D341Med (cell line): ENCODE data around the gene KCP.

ENCODE experiments used
- DNase-seq: peaks from one replicate; pipeline ENCODE4 v3.0.0; 2012; ENCODE audit warnings: low spot score

KCP gene

GRCh38 chr7:128840326-128841170 is 70.0 kb downstream of the KCP start:
- no peak for DNase-seq

GRCh38 chr7:128839751-128840177 is 70.7 kb downstream of the KCP start:
- no peak for DNase-seq

DNA sequence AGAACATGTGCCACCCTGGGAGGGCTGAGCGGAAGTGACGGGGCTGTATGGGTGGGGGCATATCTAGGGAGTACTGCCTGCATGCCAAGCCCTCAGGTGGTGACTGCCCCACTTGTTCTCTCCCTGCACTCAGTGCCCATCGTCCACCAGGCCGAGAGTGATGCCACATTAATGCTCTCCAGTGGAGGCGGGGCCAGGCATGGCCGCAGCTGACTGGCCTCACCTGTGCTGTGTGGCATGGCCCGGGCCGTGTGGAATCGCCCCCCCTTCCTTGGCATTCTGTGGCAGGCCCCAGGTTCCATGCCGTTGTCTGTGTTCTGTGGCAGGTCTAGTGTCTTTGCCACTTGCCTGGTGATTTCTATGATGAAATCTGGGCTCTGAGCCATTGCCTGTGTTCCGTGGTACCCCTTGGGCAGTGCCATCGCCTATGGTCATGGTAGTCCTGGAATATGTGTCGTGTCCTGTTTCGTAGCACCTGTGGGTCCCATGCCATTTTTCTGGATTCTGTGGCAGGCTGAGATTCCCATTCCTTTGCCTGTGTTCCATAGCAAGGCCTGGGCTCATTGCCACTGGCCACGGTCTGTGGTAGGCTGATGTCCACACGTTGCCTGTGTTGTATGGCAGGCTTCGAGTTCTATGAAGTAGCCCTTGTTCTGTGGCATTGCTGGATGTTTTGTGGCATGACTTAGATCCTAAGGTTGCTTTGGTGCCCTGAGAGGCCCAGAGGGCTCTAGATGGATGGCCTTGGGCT is 71.4 kb downstream of the KCP start:
- no peak for DNase-seq

GRCh38 chr7:128838109-128838779 is 72.3 kb downstream of the KCP start:
- no peak for DNase-seq

- no peak for DNase-seq
Observed at GRCh38 chr7:128837521-128837921, 73.0 kb downstream of the KCP start.

DNA sequence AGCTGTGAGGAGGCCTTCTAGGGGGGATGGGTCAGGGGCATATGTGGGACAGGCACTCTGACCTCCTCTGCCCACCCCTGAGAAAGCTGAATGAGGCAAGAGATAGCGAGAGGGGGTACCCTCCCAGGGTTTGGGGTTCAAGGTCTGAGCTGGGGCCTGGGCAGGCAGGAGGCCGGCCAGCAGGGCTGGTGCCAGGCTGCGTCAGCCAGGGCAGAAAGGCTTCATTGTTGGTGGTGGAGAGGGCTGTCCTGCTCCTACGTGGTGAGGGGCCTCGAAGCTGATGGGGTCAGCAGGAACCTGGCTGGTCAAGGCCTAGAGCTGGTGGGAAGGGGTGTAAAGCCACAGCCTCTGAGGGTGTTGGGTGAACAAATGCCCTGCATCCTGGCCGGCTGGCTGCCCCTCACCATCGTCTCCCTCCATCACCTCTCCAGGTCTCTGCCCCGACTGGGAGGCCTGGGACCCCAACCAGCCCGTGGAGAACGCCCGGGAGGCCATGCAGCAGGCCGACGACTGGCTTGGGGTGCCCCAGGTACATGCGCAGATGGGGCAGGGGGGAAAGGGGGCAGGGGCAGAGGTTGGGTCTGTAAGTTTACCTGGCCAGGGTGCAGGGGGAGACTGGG is 73.7 kb downstream of the KCP start:
- DNase-seq: no peak

DNA sequence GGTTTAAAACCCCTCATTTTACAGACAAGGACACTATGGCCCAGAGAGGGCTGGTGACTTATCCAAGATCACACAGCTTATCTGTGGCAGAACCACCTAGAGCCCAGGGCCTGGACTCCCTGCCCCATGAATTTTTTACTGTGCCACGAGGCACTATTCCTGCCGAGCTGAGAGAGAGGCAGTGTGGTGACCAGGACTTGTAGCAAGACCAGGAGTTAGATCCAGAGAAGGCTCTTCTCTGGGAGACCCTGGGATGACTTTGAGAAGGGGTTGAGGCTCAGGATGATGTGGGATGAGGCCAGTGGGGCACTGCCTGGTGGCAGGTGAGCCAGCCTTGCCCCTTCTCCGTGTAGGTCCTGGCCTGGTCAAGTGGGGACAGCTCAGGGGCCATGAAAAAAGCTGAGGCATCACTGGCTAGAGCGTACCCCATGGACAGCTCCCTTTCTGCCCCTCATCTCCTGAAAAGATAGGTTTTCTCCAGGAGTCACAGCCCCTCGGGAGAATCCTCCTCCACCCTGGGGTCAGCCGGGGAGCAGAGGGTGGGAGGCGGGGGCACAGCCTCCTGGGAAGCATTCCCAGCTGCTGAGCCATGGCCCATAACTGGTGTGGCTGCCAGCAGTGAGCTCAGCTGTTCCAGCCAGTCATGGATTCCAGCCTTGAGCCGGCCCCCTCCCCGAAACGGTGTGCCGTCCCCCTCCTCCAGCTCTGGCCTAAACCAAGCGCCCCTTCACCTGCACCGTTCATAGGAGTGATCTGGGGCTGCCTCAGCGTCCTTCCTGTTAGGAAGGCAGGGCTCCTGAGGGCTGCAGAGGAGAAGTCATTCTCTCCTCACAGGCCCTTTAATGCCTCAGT is 74.5 kb downstream of the KCP start:
- DNase-seq: no peak

DNA sequence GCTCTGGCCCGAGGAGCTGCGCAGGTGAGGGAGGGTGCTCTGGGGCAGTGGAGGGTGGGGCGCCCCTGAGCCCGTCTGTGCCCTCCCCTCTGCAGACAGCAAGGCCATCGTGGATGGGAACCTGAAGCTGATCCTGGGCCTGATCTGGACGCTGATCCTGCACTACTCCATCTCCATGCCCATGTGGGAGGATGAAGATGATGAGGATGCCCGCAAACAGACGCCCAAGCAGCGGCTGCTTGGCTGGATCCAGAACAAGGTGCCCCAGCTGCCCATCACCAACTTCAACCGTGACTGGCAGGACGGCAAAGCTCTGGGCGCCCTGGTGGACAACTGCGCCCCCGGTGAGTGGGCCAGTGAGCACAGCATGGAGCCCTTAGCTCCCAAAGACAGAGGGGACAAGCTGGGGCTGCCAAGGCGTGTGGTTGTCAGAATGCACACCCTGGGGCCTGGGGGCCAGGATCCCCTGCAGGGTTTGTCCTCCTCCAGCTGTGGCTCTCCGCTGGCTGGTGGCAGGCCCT is 75.2 kb downstream of the KCP start:
- no peak for DNase-seq

GRCh38 chr7:128833946-128834325 is 76.6 kb downstream of the KCP start:
- DNase-seq: no peak

DNA sequence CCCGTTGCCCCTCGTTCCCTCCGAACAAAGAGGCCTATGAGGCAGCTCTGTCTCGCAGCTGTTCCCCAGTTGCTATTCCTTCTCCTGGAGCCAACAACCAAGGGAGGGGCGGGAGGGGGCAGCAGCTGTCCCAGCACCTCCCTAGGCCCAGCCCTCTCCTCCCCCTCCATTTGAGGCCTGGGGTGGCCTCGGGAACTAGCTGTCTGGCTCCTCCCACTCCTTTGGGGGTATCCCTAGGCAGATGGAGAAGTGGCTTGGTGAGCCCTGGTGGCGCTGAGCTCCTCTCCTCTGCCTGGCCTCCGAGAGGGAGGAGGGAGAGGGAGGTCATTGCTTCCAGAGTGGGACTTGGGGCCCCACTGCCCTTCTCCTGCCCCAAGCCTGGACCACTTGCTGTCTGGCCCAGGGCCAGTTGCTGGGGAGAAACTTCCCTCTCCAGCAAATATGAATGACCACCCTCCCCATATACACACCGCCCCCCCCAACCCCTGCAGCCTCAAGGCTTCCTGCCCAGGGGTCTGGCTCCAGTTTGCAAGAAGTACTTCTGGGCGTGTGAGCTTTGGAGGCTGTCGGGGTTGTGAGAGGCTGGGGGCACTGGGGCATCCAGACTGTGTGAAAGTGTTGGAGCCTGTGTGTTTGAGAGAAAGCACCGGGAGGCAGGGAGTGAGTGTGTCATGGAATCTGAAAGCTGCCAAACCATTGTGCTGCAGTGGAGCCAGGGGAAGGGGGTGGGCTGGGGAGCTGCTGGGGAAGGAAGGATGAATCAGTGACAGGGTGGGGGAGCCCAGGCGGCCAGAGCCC is 77.2 kb downstream of the KCP start:
- no peak for DNase-seq

- DNase-seq: no peak
Observed at GRCh38 chr7:128832880-128833147, 77.7 kb downstream of the KCP start.

DNA sequence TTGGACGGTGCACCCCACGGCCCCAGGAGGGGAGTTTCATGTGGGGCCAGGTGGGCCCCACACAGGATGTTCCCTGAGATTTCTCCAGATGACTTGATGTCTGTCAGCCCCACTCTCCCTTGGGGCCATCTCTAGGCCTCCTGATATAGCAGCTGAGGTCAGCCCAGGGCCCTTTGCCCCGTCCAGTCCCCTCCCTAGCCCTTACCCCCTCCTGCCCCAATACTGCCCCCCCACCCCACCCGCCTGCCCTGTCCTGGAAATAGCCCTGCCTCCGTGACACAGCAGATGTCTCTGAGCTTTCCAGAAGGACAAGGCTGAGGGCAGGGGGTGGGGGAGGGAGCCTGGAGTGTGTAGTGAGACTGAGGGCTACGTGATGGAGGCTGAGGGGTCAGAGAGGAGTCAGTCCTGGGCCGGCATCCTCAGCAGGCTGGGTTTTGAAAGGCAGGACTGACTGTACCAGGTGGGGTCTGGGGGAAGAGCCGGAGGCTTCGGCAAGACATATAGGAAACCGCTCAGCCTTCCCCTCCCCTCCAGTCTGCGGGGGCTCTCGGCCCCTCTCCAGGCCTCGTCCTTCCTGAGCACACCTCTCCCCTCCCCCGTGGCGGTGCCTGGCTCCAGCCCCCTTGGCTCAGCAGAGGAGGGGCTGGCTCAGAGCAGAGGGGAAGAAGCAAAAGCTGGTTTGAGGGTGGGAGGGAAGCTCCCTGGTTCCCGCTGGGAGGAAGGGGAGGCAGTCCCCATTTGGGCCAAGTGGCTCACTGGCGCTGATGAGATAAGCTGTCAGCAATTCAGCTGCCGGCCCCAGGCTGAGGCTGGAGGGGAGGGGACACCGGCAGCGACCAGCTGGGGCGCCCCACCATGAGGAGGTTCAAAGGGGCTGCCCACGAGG is 78.3 kb downstream of the KCP start:
- no peak for DNase-seq

DNA sequence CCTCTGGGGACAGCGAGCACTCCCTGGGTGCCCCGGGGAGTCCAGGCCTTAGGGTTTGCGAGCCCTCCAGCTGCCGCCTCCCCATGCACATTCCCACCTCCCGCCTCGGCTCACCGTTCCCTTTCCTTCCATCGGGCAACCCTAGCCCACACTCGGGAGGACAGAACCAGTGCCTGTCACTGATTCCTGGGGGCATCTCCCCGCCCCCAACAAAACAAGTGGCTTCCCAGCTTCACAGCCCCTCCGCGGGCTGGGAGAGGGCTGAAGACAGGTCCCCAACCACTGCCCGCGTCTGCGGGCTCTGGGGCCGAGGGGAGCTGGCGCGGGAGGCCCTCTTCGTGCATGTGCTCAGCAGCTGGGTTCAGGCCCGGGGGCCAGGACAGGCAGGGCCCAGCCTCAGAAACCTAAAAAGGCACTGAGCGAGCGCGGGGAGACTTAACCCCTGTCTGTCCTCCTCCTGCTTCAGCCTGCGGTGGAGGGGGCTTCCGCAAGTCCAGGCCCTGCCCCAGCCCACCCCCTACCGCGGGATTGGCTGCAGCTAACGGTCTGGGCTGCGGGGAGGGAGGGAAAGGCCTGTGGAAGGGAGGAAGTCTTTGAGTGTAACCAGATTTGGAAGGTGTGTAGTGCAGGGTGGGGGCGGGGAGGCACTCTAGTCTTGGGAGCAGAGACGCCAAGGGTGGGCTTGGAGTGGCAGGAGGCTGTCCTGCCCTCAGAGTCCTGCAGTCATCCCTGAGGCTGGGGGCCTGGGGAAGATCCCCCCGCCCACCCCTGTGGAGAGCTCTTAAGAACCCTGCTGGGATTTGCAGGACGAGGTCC is 79.1 kb downstream of the KCP start:
- no peak for DNase-seq

GRCh38 chr7:128830231-128831177 is 80.0 kb downstream of the KCP start, which contains the start of gene FLNC:
Gene FLNC, plus strand, starts transcription at chr7:128830406. Its CDS starts 232 bp downstream, at chr7:128830638.
- DNase-seq: peak; percentile 65

DNA sequence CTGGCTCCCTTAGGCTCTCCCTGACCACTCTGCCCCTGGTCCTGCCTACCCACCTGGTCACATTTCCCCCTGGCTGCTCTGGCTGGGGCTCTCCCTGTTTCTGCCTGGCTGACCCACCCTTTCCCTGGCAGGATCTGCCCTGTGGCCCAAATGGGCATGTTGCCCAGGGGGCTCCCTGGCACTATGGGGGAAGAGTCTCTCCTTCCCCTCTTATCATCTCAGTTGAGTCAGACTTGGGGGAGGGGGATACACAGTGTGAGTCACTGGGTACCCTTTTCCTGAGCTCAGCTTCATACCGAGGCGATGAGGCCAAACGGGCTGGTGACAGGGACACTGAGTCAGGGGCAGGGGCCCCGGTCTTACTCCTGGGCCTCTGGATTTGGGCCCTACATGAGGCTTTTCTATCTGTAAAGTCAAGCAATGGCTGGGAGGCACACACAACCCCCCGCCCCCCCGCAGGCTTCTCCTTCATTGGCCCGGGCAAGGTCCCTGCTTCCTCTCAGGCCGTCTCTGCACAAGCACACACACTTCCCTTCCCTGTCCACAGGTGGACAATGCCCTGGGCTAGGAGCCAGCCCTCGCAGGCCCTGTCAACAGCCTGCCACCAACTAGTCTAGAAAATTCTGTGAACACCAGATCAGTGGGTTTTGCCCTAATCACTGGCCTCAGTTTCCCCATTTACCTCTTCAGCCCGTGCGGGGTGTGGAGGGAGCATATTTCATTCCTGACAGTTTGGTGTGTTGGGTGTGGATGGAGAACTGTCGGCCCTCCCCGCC is 80.9 kb downstream of the KCP start:
- DNase-seq: no peak

DNA sequence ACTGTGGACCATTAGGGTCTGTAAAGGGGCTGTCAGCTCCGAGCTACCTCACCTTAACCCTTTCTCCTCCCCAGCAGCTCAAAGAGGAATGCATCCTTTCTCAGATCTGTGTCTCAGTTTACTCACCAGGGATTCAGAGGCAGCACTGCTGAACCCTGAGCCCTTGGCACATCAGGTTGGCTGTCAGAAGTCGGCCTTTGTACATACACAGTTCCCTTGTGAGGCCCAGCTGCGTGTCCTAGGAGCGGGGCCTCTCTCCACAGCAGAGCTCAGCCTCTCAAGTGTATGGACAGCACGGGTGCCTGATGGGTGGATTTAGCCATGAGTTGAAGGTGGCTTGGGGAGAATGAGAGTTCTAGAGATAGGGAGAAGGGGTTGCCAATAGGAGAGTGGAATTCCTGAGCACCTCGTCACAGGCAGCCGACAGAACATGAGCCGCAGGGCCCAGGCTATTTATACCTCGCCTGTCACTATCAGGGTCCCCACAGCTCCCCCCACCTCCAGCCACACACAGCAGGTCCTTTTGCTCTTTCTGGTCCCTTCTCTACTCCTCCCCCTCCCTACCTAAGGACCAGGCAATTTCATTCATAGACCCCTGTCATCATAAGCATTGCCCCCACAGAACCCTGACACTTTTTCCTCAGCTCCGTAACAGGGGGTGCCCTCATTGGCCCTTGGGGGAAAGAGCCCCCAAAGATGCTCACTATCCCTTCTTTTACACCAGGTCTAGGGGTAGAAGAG is 82.4 kb downstream of the KCP start:
- no peak for DNase-seq
